Lower leg skin (tissue), 4 donors: ENCODE measurements around the gene NUCKS1. TPM values are rescaled to one million over a fixed set of nuclear protein-coding genes. Genes with fewer than 3 reads are reported as not detected.

ENCODE experiments used
- DNase-seq, 2 donors: peaks; one replicate each; pipeline ENCODE4 v3.0.0-alpha.2; 2019; ENCODE audit warnings: low spot score in 2 of 2
- H3K4me3 ChIP-seq: fragments of 200-600 bp; sonication (generic); 2 replicates; pipeline ENCODE4 v1.5.1; 2017; ENCODE audit warnings: mild to moderate bottlenecking, low read depth; ENCODE audit not compliant: poor library complexity, severe bottlenecking
- CTCF ChIP-seq, 3 donors: fragments of 450-650 bp; IDR thresholded peaks; one replicate each; pipeline ENCODE4 v1.5.1; 2016; ENCODE audit warnings: antibody characterized with exemption in 3 of 3, mild to moderate bottlenecking in 3 of 3, moderate library complexity in 2 of 3
- POLR2A ChIP-seq, 2 donors: fragments of 450-650 bp; IDR thresholded peaks; one replicate each; pipeline ENCODE4 v1.6.1; 2016 to 2017; ENCODE audit warnings: antibody characterized with exemption in 2 of 2, mild to moderate bottlenecking in 1 of 2, moderate library complexity in 1 of 2
- WGBS, 2 donors: methylation state at CpG; one replicate each; pipeline ENCODE4 v1.1.5; 2018; 5-methylcytosine and 5-hydroxymethylcytosine counted together
- intact Hi-C: fragments of 100-400 bp; cut with DNase I; formaldehyde crosslinking; loops from one replicate; pipeline ENCODE4 v1.15.0; 2023; ENCODE audit warnings: low total_unique reads
- total RNA-seq, 4 donors: library from RNA; depleted of rRNA; stranded (reverse); fragments of >200 nt; gene quantifications; one replicate each; pipeline ENCODE4 v1.1.0, GENCODE V29; 2016

The NUCKS1 gene
- total RNA-seq, 4 donors from 2014 or later: 49.5 to 143 (median 66.0) TPM

DNA sequence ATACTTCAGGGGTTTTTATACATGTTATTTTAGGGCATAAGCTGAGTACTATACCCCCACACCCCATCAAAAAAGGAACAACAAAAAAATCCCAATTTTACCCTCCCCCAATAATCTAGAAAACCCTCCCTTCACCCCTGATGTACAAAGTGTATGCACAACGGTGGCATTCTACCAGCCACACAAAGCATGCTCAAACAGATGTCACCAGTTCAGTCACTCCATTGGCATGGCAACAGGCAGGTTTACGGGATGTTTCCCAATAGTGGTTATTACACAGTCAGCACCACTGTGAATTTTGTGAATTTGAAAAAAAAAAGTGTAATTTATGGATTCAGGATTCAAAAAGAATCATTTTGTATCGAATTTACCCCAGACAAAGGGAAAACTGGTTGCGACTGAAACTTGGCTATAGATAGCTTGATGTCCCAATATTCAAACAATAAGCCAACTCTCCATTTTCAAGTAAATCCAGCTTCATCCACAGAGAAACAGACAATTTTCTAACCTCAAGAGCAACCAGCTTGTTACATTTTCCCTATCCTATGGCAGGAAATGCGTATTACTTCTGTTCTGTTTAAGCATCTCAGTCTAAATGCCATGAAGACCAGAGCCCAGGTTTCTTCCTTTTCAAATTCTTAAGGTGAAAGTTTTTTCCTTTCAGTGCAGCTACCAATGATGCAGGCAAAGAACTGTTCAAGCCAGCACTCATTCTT, 35.6 kb downstream of the NUCKS1 start:
- TF ChIP-seq CTCF (IDR thresholded peaks at IDR 0.05) (no peak), POLR2A (IDR thresholded peaks at IDR 0.05) (no peak)
- WGBS, 2 donors: 49 to 53% methylated on average over 5 of the region's 5 CpGs
- intact Hi-C loops: no loop called here
- DNase-seq: peak in 1 of 2 donors; percentile 50
- H3K4me3 ChIP-seq: no peak overlapping the region

DNA sequence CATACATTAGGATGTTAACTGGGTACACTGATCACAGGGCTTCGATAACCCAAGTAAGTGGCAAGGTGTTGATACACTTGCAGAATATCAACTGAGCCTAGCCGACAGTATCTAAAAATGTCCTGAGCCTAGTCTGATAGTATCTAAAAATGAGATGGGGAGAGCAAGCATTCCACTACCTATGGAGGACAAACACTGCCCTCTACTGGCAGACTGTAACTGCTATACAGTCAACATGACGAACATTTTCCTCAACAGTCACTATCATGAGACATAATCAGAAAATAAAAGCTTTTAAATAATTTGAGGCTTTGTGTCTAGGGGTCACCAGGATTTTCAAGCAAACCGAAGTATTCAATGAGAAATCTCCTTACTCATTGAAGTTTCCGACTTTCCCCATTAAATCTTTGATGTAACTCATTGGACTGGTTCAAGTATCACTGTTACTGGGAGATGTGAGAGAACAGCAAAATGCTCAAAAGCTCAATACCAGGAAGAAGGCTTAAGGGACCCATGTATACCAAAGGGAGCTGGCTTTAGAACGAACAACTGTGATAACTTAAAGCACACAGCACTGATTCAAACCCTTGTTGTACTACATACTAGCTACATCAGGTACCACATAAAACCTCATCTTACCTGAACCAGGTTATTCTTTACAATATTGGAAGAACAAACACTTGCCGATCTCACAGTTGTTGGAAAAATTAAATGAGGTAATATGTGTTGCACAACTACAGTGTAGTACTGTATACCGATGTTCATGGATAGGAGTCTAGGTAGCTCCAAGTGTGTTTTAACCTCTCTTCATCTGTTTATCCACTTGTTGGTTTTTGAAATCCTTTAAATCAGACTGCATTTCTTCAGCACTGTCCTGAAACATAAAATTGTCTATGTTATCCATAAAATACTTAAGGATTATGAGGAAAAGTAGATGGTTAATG, 38.6 kb downstream of the NUCKS1 start:
- TF ChIP-seq POLR2A (IDR thresholded peaks at IDR 0.05) (no peak), CTCF (IDR thresholded peaks at IDR 0.05) (no peak)
- WGBS, 2 donors: 51 to 54% methylated on average over 8 of the region's 8 CpGs
- intact Hi-C loops: no loop called here
- H3K4me3 ChIP-seq: no peak overlapping the region
- DNase-seq: peak; percentile 68 to 69

DNA sequence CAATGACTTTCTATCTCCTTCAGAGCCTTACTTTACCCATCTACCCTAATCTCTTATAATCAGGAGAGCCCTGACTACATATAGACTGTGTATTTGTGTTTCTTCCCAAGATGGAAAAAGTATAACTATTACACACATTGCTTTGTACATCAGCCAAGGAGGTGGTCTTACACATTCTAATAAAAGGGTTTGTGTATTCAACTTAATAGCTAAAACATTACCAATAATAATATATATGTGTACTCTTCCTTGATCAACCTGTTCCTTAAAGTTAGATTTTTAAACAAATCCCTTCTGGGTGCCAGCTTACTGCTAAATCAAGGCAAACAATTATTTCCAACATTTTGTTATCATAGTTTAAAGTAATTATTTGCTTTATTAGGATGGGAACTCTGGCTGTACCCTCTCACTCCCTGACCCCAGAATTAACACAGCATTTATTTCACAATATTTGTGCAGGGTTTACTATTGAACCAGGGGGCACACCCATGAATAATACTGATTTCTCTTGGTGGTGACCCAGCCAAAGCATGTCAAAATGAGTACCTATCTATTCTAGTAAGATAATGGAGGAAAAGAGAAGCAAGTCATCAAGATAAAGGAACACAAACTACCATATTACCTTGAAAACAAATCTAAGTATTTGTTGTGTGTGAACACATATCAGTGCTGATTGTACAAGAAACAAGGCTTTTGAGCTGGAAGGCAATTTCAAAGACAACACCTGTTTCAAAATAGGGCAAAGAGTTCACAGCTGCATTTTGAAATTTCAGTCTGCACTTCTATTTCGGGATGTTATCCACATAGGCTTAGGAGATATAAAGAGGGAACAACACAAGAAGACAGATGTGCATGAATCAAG, 39.5 kb downstream of the NUCKS1 start:
- 43 to 58% methylated on average over 1 of the region's 1 CpG for WGBS, 2 donors
- no peak for TF ChIP-seq POLR2A (IDR thresholded peaks at IDR 0.05)
- TF ChIP-seq CTCF (IDR thresholded peaks at IDR 0.05): no peak
- no peak for DNase-seq
- intact Hi-C loops: no loop called here
- H3K4me3 ChIP-seq: no peak overlapping the region

- TF ChIP-seq CTCF (IDR thresholded peaks at IDR 0.05): no peak
- no peak for TF ChIP-seq POLR2A (IDR thresholded peaks at IDR 0.05)
- no peak overlapping the region for H3K4me3 ChIP-seq
- intact Hi-C loops: no loop called here
- DNase-seq: no peak
- WGBS, 2 donors: 84 to 89% methylated on average over 2 of the region's 2 CpGs
Measured at GRCh38 chr1:205709640-205710039, 40.3 kb downstream of the NUCKS1 start.

DNA sequence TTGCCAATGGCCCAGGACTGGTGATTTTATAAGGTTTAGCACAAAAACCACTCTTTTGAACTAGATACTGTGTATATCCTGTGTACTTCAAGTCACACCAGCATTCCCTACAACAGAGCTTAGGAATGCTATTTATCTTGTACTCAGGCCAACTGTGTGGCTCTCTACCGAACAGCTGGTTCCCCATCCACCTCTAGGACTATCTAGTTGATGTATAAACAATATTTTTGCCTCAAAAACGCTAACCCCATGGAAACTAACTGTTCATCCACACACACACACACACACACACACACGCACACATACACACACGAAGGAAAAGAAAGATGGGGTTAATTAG, 41.0 kb downstream of the NUCKS1 start:
- H3K4me3 ChIP-seq: no peak overlapping the region
- intact Hi-C loops: no loop called here
- no peak for DNase-seq
- no peak for TF ChIP-seq CTCF (IDR thresholded peaks at IDR 0.05)
- TF ChIP-seq POLR2A (IDR thresholded peaks at IDR 0.05): no peak
- 48 to 73% methylated on average over 4 of the region's 4 CpGs for WGBS, 2 donors
